BE2C (cell line): ENCODE results near the gene TGFBRAP1.
"Not testable (repeated sequence)": the region's sequence is repeated elsewhere in the genome, so short reads cannot be mapped to it uniquely, and the experiment has no call there.

Source experiments
- DNase-seq: peaks from one replicate; pipeline ENCODE4 v3.0.0-alpha.2; 2020
- H3K27me3 ChIP-seq: fragments of 250-450 bp; sonication (Bioruptor Pico); 2 replicates; pipeline ENCODE4 v1.5.1; 2020; ENCODE audit warnings: mild to moderate bottlenecking
- H3K36me3 ChIP-seq: fragments of 250-450 bp; sonication (Bioruptor Pico); 2 replicates; pipeline ENCODE4 v1.5.1; 2020; ENCODE audit warnings: mild to moderate bottlenecking
- H3K4me1 ChIP-seq: fragments of 250-450 bp; sonication (Bioruptor Pico); 2 replicates; pipeline ENCODE4 v1.5.1; 2020
- H3K4me3 ChIP-seq: 2 replicates; pipeline ENCODE4 v1.5.1; 2011; ENCODE audit warnings: low read depth, low read length
- H3K9me3 ChIP-seq: fragments of 250-450 bp; sonication (Bioruptor Pico); 2 replicates; pipeline ENCODE4 v1.5.1; 2020
- CTCF ChIP-seq: IDR thresholded peaks from 2 replicates; pipeline ENCODE4 v1.5.1; 2012; ENCODE audit warnings: mild to moderate bottlenecking, low read depth, low read length

Gene TGFBRAP1

GRCh38 chr2:105255979-105256378, 73.6 kb downstream of the TGFBRAP1 start:
- no peak for TF ChIP-seq CTCF
- Histone ChIP-seq H3K4me3 (no peak overlapping the region), H3K4me1 (no peaks in the 10 kb centered on the region), H3K9me3 (no peaks in the 10 kb centered on the region), H3K36me3 (no peaks in the 10 kb centered on the region), H3K27me3 (no peaks in the 10 kb centered on the region)
- no peak for DNase-seq

GRCh38 chr2:105254531-105255210, 74.9 kb downstream of the TGFBRAP1 start:
- DNase-seq, result no peak
- Histone ChIP-seq H3K4me1 (no peaks in the 10 kb centered on the region), H3K4me3 (no peak overlapping the region), H3K27me3 (no peaks in the 10 kb centered on the region), H3K9me3 (no peaks in the 10 kb centered on the region), H3K36me3 (no peaks in the 10 kb centered on the region)
- no peak for TF ChIP-seq CTCF

- Histone ChIP-seq H3K4me3 (no peak overlapping the region), H3K9me3 (no peaks in the 10 kb centered on the region), H3K36me3 (no peaks in the 10 kb centered on the region), H3K4me1 (no peaks in the 10 kb centered on the region), H3K27me3 (no peaks in the 10 kb centered on the region)
- no peak for DNase-seq
- no peak for TF ChIP-seq CTCF
Observed at GRCh38 chr2:105252271-105252670, 77.3 kb downstream of the TGFBRAP1 start.

- H3K4me1 ChIP-seq, H3K4me3 ChIP-seq, H3K9me3 ChIP-seq, H3K27me3 ChIP-seq, DNase-seq, H3K36me3 ChIP-seq: not testable (repeated sequence)
Observed at GRCh38 chr2:105251016-105251648, 78.4 kb downstream of the TGFBRAP1 start.

GRCh38 chr2:105249891-105250290, 79.6 kb downstream of the TGFBRAP1 start:
- no peaks in the 10 kb centered on the region for H3K36me3 ChIP-seq

GRCh38 chr2:105249181-105249580, 80.4 kb downstream of the TGFBRAP1 start:
- Histone ChIP-seq H3K27me3 (no peaks in the 10 kb centered on the region), H3K4me3 (no peak overlapping the region), H3K4me1 (no peaks in the 10 kb centered on the region), H3K36me3 (no peaks in the 10 kb centered on the region), H3K9me3 (no peaks in the 10 kb centered on the region)
- no peak for DNase-seq
- TF ChIP-seq CTCF, result no peak

More at GRCh38 chr2:105249891-105250290, 79.6 kb downstream of the TGFBRAP1 start:
- DNase-seq, result no peak
- H3K4me1 ChIP-seq, result no peaks in the 10 kb centered on the region
- H3K27me3 ChIP-seq, result no peaks in the 10 kb centered on the region
- no peaks in the 10 kb centered on the region for H3K9me3 ChIP-seq
- H3K4me3 ChIP-seq, result no peak overlapping the region
- TF ChIP-seq CTCF, result no peak
